SK-N-SH treated with all-trans-retinoic acid at 6 μM for 48 hours (cell line): Measurements from ENCODE around the gene KLHL24.

Experiments used
- ATAC-seq: fragments of 200-7000 bp; cut with Tn5 transposase; 3 replicates; pipeline ENCODE4 v1.9.1; 2020; ENCODE audit warnings: mild to moderate bottlenecking, moderate library complexity
- ARNTL ChIP-seq: fragments of 450-650 bp; formaldehyde crosslinking; IDR thresholded peaks from 2 replicates; pipeline ENCODE4 v1.5.0; 2020; ENCODE audit warnings: low read depth, mild to moderate bottlenecking, moderate library complexity, borderline replicate concordance
- BACH2 ChIP-seq: fragments of 250-450 bp; sonication (Bioruptor Pico); IDR thresholded peaks from 2 replicates; pipeline ENCODE4 v1.9.0; 2021; ENCODE audit warnings: mild to moderate bottlenecking, borderline replicate concordance
- CREB5 ChIP-seq: fragments of 250-450 bp; sonication (Bioruptor Pico); IDR thresholded peaks from 2 replicates; pipeline ENCODE4 v1.5.1; 2020; ENCODE audit warnings: low read depth, mild to moderate bottlenecking, moderate library complexity
- CSDC2 ChIP-seq: fragments of 250-450 bp; sonication (Bioruptor Pico); IDR thresholded peaks from 2 replicates; pipeline ENCODE4 v1.5.0; 2020; ENCODE audit warnings: mild to moderate bottlenecking, moderate library complexity
- GLIS3 ChIP-seq: fragments of 250-450 bp; sonication (Bioruptor Pico); IDR thresholded peaks from 2 replicates; pipeline ENCODE4 v1.5.0; 2020; ENCODE audit warnings: mild to moderate bottlenecking, moderate library complexity
- OSR1 ChIP-seq: fragments of 250-450 bp; sonication (Bioruptor Pico); IDR thresholded peaks from 2 replicates; pipeline ENCODE4 v1.8.0; 2022; ENCODE audit warnings: moderate library complexity, mild to moderate bottlenecking, inconsistent platforms
- PATZ1 ChIP-seq: fragments of 250-450 bp; sonication (Bioruptor Pico); IDR thresholded peaks from 2 replicates; pipeline ENCODE4 v1.8.0; 2020; ENCODE audit warnings: mild to moderate bottlenecking, moderate library complexity, borderline replicate concordance
- POU6F1 ChIP-seq: fragments of 250-450 bp; sonication (Bioruptor Pico); IDR thresholded peaks from 2 replicates; pipeline ENCODE4 v1.8.0; 2021; ENCODE audit warnings: low read depth, mild to moderate bottlenecking, moderate library complexity, borderline replicate concordance
- PPARA ChIP-seq: fragments of 250-450 bp; sonication (Bioruptor Pico); IDR thresholded peaks from 2 replicates; pipeline ENCODE4 v1.5.0; 2020; ENCODE audit warnings: mild to moderate bottlenecking, borderline replicate concordance
- RARB ChIP-seq: fragments of 250-450 bp; sonication (Bioruptor Pico); IDR thresholded peaks from 2 replicates; pipeline ENCODE4 v1.8.0; 2021; ENCODE audit warnings: mild to moderate bottlenecking, moderate library complexity
- SNAI2 ChIP-seq: fragments of 250-450 bp; sonication (Bioruptor Pico); IDR thresholded peaks from 2 replicates; pipeline ENCODE4 v1.5.0; 2020; ENCODE audit warnings: mild to moderate bottlenecking, moderate library complexity
- TCF4 ChIP-seq: fragments of 250-450 bp; sonication (Bioruptor Pico); IDR thresholded peaks from 2 replicates; pipeline ENCODE4 v1.8.0; 2021; ENCODE audit warnings: mild to moderate bottlenecking, moderate library complexity, borderline replicate concordance
- TOX ChIP-seq: fragments of 250-450 bp; sonication (Bioruptor Pico); IDR thresholded peaks from 2 replicates; pipeline ENCODE4 v1.8.0; 2021; ENCODE audit warnings: mild to moderate bottlenecking, moderate library complexity, borderline replicate concordance
- TSHZ2 ChIP-seq: fragments of 250-450 bp; sonication (Bioruptor Pico); IDR thresholded peaks from 2 replicates; pipeline ENCODE4 v1.5.0; 2020; ENCODE audit warnings: mild to moderate bottlenecking, moderate library complexity
- ZC3H10 ChIP-seq: fragments of 250-450 bp; sonication (Bioruptor Pico); IDR thresholded peaks from 2 replicates; pipeline ENCODE4 v1.5.1; 2021; ENCODE audit warnings: mild to moderate bottlenecking, moderate library complexity
- ZFP3 ChIP-seq: fragments of 250-450 bp; sonication (Bioruptor Pico); IDR thresholded peaks from 2 replicates; pipeline ENCODE4 v1.5.0; 2020; ENCODE audit warnings: mild to moderate bottlenecking, moderate library complexity
- ZNF565 ChIP-seq: fragments of 450-650 bp; formaldehyde crosslinking; conservative IDR thresholded peaks from 2 replicates; pipeline ENCODE4 v1.5.0; 2020; ENCODE audit warnings: low read depth, mild to moderate bottlenecking, moderate library complexity
- ZNF70 ChIP-seq: fragments of 450-650 bp; formaldehyde crosslinking; IDR thresholded peaks from 2 replicates; pipeline ENCODE4 v1.5.0; 2020; ENCODE audit warnings: mild to moderate bottlenecking, moderate library complexity
- ZNF8 ChIP-seq: fragments of 450-650 bp; formaldehyde crosslinking; IDR thresholded peaks from 2 replicates; pipeline ENCODE4 v1.5.0; 2020; ENCODE audit warnings: mild to moderate bottlenecking, moderate library complexity

KLHL24 gene

GRCh38 chr3:183664913-183665381 is 29.5 kb downstream of the KLHL24 start:
- ATAC-seq: no peak

GRCh38 chr3:183680061-183680460 is 44.6 kb downstream of the KLHL24 start:
- no peak for TF ChIP-seq ZNF8 (CRISPR knock-in tag)
- no peak for TF ChIP-seq ARNTL (CRISPR knock-in tag)
- no peak for TF ChIP-seq ZFP3 (CRISPR knock-in tag)
- no peak for TF ChIP-seq OSR1 (CRISPR knock-in tag)
- TF ChIP-seq PPARA (CRISPR knock-in tag): no peak
- no peak for TF ChIP-seq TCF4 (CRISPR knock-in tag)
- no peak for TF ChIP-seq POU6F1 (CRISPR knock-in tag)
- no peak for TF ChIP-seq GLIS3 (CRISPR knock-in tag)
- TF ChIP-seq PATZ1 (CRISPR knock-in tag): no peak
- ATAC-seq: no peak

More at GRCh38 chr3:183664913-183665381, 29.5 kb downstream of the KLHL24 start:
- TF ChIP-seq BACH2 (CRISPR knock-in tag): no peak
- no peak for TF ChIP-seq PATZ1 (CRISPR knock-in tag)
- TF ChIP-seq RARB (CRISPR knock-in tag): no peak
- no peak for TF ChIP-seq ZFP3 (CRISPR knock-in tag)
- no peak for TF ChIP-seq PPARA (CRISPR knock-in tag)
- no peak for TF ChIP-seq ARNTL (CRISPR knock-in tag)
- TF ChIP-seq CSDC2 (CRISPR knock-in tag): no peak

GRCh38 chr3:183687705-183688104 is 52.3 kb downstream of the KLHL24 start:
- ATAC-seq: no peak
- TF ChIP-seq CSDC2 (CRISPR knock-in tag) (no peak), ZNF70 (CRISPR knock-in tag) (no peak), ZFP3 (CRISPR knock-in tag) (no peak), CREB5 (CRISPR knock-in tag) (no peak), TOX (CRISPR knock-in tag) (no peak), TSHZ2 (CRISPR knock-in tag) (no peak), ZNF565 (no peak), POU6F1 (CRISPR knock-in tag) (no peak), SNAI2 (CRISPR knock-in tag) (no peak), RARB (CRISPR knock-in tag) (no peak), ZNF8 (CRISPR knock-in tag) (no peak), OSR1 (CRISPR knock-in tag) (no peak), ZC3H10 (CRISPR knock-in tag) (no peak)
- TF ChIP-seq, all 23 proteins: peak for 0
